H1 (cell line): ENCODE data around the gene ADCY5. TPM values are rescaled to one million over a fixed set of nuclear protein-coding genes. Genes with fewer than 3 reads are reported as not detected.

Experiments
- CTCF ChIA-PET: fragments of 300-600 bp; sonication (Branson Sonifier 250); formaldehyde crosslinking; loops from one replicate; lab custom pipeline; 2021; ENCODE audit not compliant: partially characterized antibody; lab: Charles Lee
- POLR2A ChIA-PET: fragments of 300-600 bp; sonication (Branson Sonifier 250); formaldehyde crosslinking; loops from one replicate; lab custom pipeline; 2021; ENCODE audit warnings: inconsistent platforms; ENCODE audit not compliant: partially characterized antibody; lab: Charles Lee
- DNase-seq, 2 experiments: peaks; one replicate each; pipeline versions ENCODE4 v3.0.0 to v3.0.0-alpha.2; 2010 to 2022; ENCODE audit warnings: low spot score in 2 of 2, low read depth in 1 of 2, mixed read lengths in 1 of 2
- FAIRE-seq: peaks from 2 replicates; lab custom pipeline; 2011; peaks lifted over from hg19 to GRCh38; lab: Jason Lieb, UNC
- H2AFZ ChIP-seq: 2 replicates; pipeline ENCODE4 v1.8.1; 2012; ENCODE audit warnings: low read length, inconsistent platforms
- H2AK5ac ChIP-seq: 2 replicates; pipeline ENCODE4 v1.6.1; 2013; ENCODE audit warnings: low read depth, low read length
- H2BK120ac ChIP-seq: replicated peaks from 2 replicates; pipeline ENCODE3; 2013; ENCODE audit warnings: low read depth, low read length, inconsistent platforms
- H2BK12ac ChIP-seq: 2 replicates; pipeline ENCODE4 v1.6.1; 2013; ENCODE audit warnings: low read depth, low read length
- H2BK15ac ChIP-seq: 2 replicates; pipeline ENCODE4 v1.6.1; 2013; ENCODE audit warnings: low read length
- H2BK20ac ChIP-seq: 2 replicates; pipeline ENCODE4 v1.6.1; 2013; ENCODE audit warnings: low read length
- H2BK5ac ChIP-seq: 2 replicates; pipeline ENCODE4 v1.6.1; 2013; ENCODE audit warnings: low read depth, low read length
- H3K14ac ChIP-seq: 2 replicates; pipeline ENCODE4 v1.6.1; 2013; ENCODE audit warnings: inconsistent platforms; ENCODE audit not compliant: insufficient read length
- H3K18ac ChIP-seq: 2 replicates; pipeline ENCODE4 v1.6.1; 2013; ENCODE audit warnings: low read length; ENCODE audit errors: extremely low read depth
- H3K23ac ChIP-seq: 2 replicates; pipeline ENCODE4 v1.6.1; 2013; ENCODE audit warnings: inconsistent platforms; ENCODE audit not compliant: insufficient read length
- H3K23me2 ChIP-seq: 2 replicates; pipeline ENCODE4 v1.6.1; 2013; ENCODE audit warnings: low read depth, low read length
- H3K27ac ChIP-seq: 2 replicates; pipeline ENCODE4 v1.6.1; 2011; ENCODE audit warnings: low read depth, low read length, inconsistent platforms
- H3K27me3 ChIP-seq, 4 experiments: replicated peaks in 1 of 4; 1 replicate in 1 of 4; 2 replicates in 3 of 4; pipeline versions ENCODE4 v1.6.1 to v1.8.1; 2011 to 2013; ENCODE audit warnings: low read length in 3 of 4, mild to moderate bottlenecking in 3 of 4, inconsistent platforms in 2 of 4, mixed read lengths in 2 of 4, moderate library complexity in 1 of 4; ENCODE audit not compliant: control insufficient read depth in 3 of 4, insufficient read depth in 3 of 4; ENCODE audit errors: extremely low read depth in 1 of 4
- H3K36me3 ChIP-seq, 4 experiments: 2 replicates each; pipeline versions ENCODE4 v1.6.1 to v1.8.1; 2011 to 2013; ENCODE audit warnings: mild to moderate bottlenecking in 4 of 4, low read length in 3 of 4, moderate library complexity in 2 of 4, control low read depth in 1 of 4, inconsistent platforms in 1 of 4; ENCODE audit not compliant: insufficient read depth in 4 of 4, control insufficient read depth in 2 of 4
- H3K4ac ChIP-seq: replicated peaks from 2 replicates; pipeline ENCODE3; 2013; ENCODE audit warnings: low read length, low read depth, mixed read lengths, inconsistent platforms; ENCODE audit not compliant: insufficient read length
- H3K4me1 ChIP-seq, 4 experiments: replicated peaks in 1 of 4; 1 replicate in 1 of 4; 2 replicates in 3 of 4; pipeline versions ENCODE4 v1.6.1 to v1.8.1; 2011 to 2013; ENCODE audit warnings: low read length in 3 of 4, inconsistent platforms in 2 of 4, mixed read lengths in 1 of 4; ENCODE audit not compliant: insufficient read depth in 4 of 4, control insufficient read depth in 3 of 4
- H3K4me2 ChIP-seq, 2 experiments: 2 replicates each; pipeline versions ENCODE4 v1.6.1 to v1.8.1; 2011 to 2013; ENCODE audit warnings: low read depth in 2 of 2, low read length in 2 of 2, control low read depth in 1 of 2, inconsistent platforms in 1 of 2, mild to moderate bottlenecking in 1 of 2; ENCODE audit not compliant: insufficient read depth in 1 of 2
- H3K4me3 ChIP-seq, 4 experiments: fragments of 200-600, 300-600 bp in 1 of 4; sonication (generic), shearing (Covaris generic), sonication (Bioruptor Twin) in 1 of 4; 2 replicates each; pipeline versions ENCODE4 v1.5.1 to v1.8.1; 2011 to 2016; ENCODE audit warnings: low read length in 4 of 4, low read depth in 3 of 4, control low read depth in 2 of 4, inconsistent platforms in 2 of 4, mild to moderate bottlenecking in 2 of 4, mixed read lengths in 1 of 4, moderate library complexity in 1 of 4; ENCODE audit not compliant: insufficient read depth in 2 of 4; ENCODE audit errors: extremely low read depth in 1 of 4
- H3K56ac ChIP-seq: replicated peaks from 2 replicates; pipeline ENCODE3; 2013; ENCODE audit warnings: low read depth, mild to moderate bottlenecking, mixed read lengths, low read length, inconsistent platforms; ENCODE audit not compliant: insufficient read length
- H3K79me1 ChIP-seq: 2 replicates; pipeline ENCODE4 v1.6.1; 2013; ENCODE audit warnings: low read depth, low read length, control low read depth
- H3K79me2 ChIP-seq, 2 experiments: 2 replicates each; pipeline versions ENCODE4 v1.6.1 to v1.8.1; 2012 to 2013; ENCODE audit warnings: low read length in 2 of 2, mild to moderate bottlenecking in 2 of 2, inconsistent platforms in 1 of 2; ENCODE audit not compliant: insufficient read depth in 2 of 2, control insufficient read depth in 1 of 2
- H3K9ac ChIP-seq, 4 experiments: replicated peaks in 1 of 4; 1 replicate in 1 of 4; 2 replicates in 3 of 4; pipeline versions ENCODE4 v1.6.1 to v1.8.1; 2011 to 2013; ENCODE audit warnings: low read depth in 3 of 4, low read length in 3 of 4, control low read depth in 2 of 4, mild to moderate bottlenecking in 2 of 4, moderate library complexity in 2 of 4, inconsistent platforms in 1 of 4; ENCODE audit errors: extremely low read depth in 1 of 4
- H3K9me3 ChIP-seq, 2 experiments: 2 replicates each; pipeline versions ENCODE4 v1.6.1 to v1.8.1; 2012 to 2013; ENCODE audit warnings: mild to moderate bottlenecking in 2 of 2, moderate library complexity in 2 of 2, control low read depth in 1 of 2, inconsistent platforms in 1 of 2, low read depth in 1 of 2, low read length in 1 of 2, mixed read lengths in 1 of 2; ENCODE audit not compliant: insufficient read depth in 2 of 2
- H4K20me1 ChIP-seq, 2 experiments: replicated peaks in 1 of 2; 2 replicates each; pipeline versions ENCODE3 to v1.8.1; 2011 to 2013; ENCODE audit warnings: inconsistent platforms in 2 of 2, low read length in 2 of 2, mild to moderate bottlenecking in 1 of 2; ENCODE audit not compliant: insufficient read depth in 2 of 2, control insufficient read depth in 1 of 2
- H4K5ac ChIP-seq: 2 replicates; pipeline ENCODE4 v1.6.1; 2013; ENCODE audit warnings: low read length, low read depth, mixed read lengths, inconsistent platforms; ENCODE audit not compliant: insufficient read length
- H4K8ac ChIP-seq: 2 replicates; pipeline ENCODE4 v1.8.0; 2013; ENCODE audit warnings: mild to moderate bottlenecking, moderate library complexity, low read length, inconsistent platforms; ENCODE audit not compliant: insufficient read depth; ENCODE audit errors: extremely low read depth
- H4K91ac ChIP-seq: replicated peaks from 2 replicates; pipeline ENCODE3; 2013; ENCODE audit warnings: low read length, mixed read lengths, inconsistent platforms; ENCODE audit not compliant: insufficient read length
- ASH2L ChIP-seq: fragments of 200-600, 300-600 bp; sonication (generic); IDR thresholded peaks from one replicate; pipeline ENCODE4 v1.7.1; 2017; ENCODE audit warnings: low read length
- ATF3 ChIP-seq: IDR thresholded peaks from 2 replicates; pipeline ENCODE4 v1.6.1; 2011; ENCODE audit warnings: low read depth, mild to moderate bottlenecking, low read length; ENCODE audit not compliant: insufficient read depth
- CHD1 ChIP-seq: IDR thresholded peaks from 2 replicates; pipeline ENCODE4 v1.6.1; 2012; ENCODE audit warnings: low read depth, low read length, improper control_type of control experiment
- CTCF ChIP-seq, 3 experiments: IDR thresholded peaks; 1 replicate in 2 of 3; 2 replicates in 1 of 3; pipeline versions ENCODE4 v1.5.1 to v1.6.1; 2011; ENCODE audit warnings: low read length in 3 of 3, mild to moderate bottlenecking in 3 of 3, inconsistent platforms in 2 of 3, low read depth in 1 of 3, moderate library complexity in 1 of 3; ENCODE audit not compliant: insufficient read depth in 1 of 3; ENCODE audit errors: control extremely low read depth in 1 of 3
- EP300 ChIP-seq, 2 experiments: IDR thresholded peaks; 1 replicate in 1 of 2; 2 replicates in 1 of 2; pipeline ENCODE4 v1.6.1; 2011 to 2012; ENCODE audit warnings: low read depth in 2 of 2, low read length in 2 of 2, mild to moderate bottlenecking in 2 of 2, borderline replicate concordance in 1 of 2, inconsistent platforms in 1 of 2, moderate library complexity in 1 of 2
- FOSL1 ChIP-seq: IDR thresholded peaks from 2 replicates; pipeline ENCODE4 v1.6.1; 2011; ENCODE audit warnings: mild to moderate bottlenecking, low read depth, low read length, moderate library complexity; ENCODE audit not compliant: insufficient read depth
- KDM4A ChIP-seq: IDR thresholded peaks from one replicate; pipeline ENCODE4 v1.7.1; 2012; ENCODE audit warnings: low read depth, mild to moderate bottlenecking, moderate library complexity, low read length, inconsistent platforms; ENCODE audit not compliant: severe bottlenecking
- SIX5 ChIP-seq: IDR thresholded peaks from 2 replicates; pipeline ENCODE4 v1.6.1; 2011; ENCODE audit warnings: mild to moderate bottlenecking, low read depth, low read length
- ZNF274 ChIP-seq: IDR thresholded peaks from 2 replicates; pipeline ENCODE4 v1.7.0; 2012; ENCODE audit warnings: low read length, borderline replicate concordance; ENCODE audit errors: extremely low read depth
- WGBS, 2 experiments: shearing (Covaris generic) in 1 of 2; methylation state at CpG; one replicate each; pipeline versions ENCODE4 v1.1.6 to v1.1.7; 2013 to 2015; ENCODE audit warnings: low lambda C conversion rate in 2 of 2, mixed read lengths in 2 of 2, inconsistent platforms in 1 of 2, low coverage in 1 of 2, missing lambda C conversion rate in 1 of 2; ENCODE audit not compliant: insufficient replicate concordance in 2 of 2, insufficient coverage in 1 of 2, insufficient read length in 1 of 2; ENCODE audit errors: extremely low coverage in 1 of 2, missing lambda C conversion rate in 1 of 2; 5-methylcytosine and 5-hydroxymethylcytosine counted together
- polyA plus RNA-seq, 7 experiments: library from polyadenylated mRNA; depleted of rRNA in 3 of 7; stranded (reverse) in 5 of 7; unstranded in 2 of 7; fragments of >200 nt in 5 of 7; fragments of 200-250 nt in 2 of 7; gene quantifications; 1 replicate in 5 of 7; 2 replicates in 1 of 7; 4 replicates in 1 of 7; pipeline versions ENCODE4 v1.2.1 to v1.2.3, GENCODE V29; 2011 to 2013; ENCODE audit warnings: missing spikeins in 2 of 7, mixed read lengths in 2 of 7
- total RNA-seq: library from RNA; stranded (reverse); fragmentation: NEBNext Ultra II Directional; extraction: Animal tissue kit (Norgen Biotek cat#: 25700); gene quantifications from 2 replicates; pipeline ENCODE4 v1.2.1, GENCODE V29; 2021

ADCY5 gene
- total and polyA plus RNA-seq, 2 of the 8 experiments (the other 6 are each of a cell fraction or from before 2014, with no cell fraction given): 18.9 to 40.8 TPM

GRCh38 chr3:123432832-123433523 lies 15.9 kb downstream of the ADCY5 start:
- peaks cover 0 to 1% of the 10 kb centered on the region in 2 experiments for H4K20me1 ChIP-seq
- no peak overlapping the region for H3K18ac ChIP-seq
- CTCF ChIA-PET: interaction anchor here (0.7 to 4.6 kb wide), 11 partner anchors 11 to 126 kb away, joined by 3 to 34 read pairs (median 4); partner anchors contain the start of gene ADCY5
- no peak overlapping the region for H4K5ac ChIP-seq
- H2BK120ac ChIP-seq: no peak overlapping the region
- H2AFZ ChIP-seq: no peak overlapping the region
- H2BK5ac ChIP-seq: no peak overlapping the region
- H2BK15ac ChIP-seq: no peak overlapping the region
- POLR2A ChIA-PET: interaction anchor here (1.4 kb wide), 1 partner anchor 8 kb away, joined by 3 read pairs; no protein-coding TSS in a partner anchor
- no peak overlapping the region for H4K8ac ChIP-seq
- H2AK5ac ChIP-seq: no peak overlapping the region
- H3K4me2 ChIP-seq: no peak overlapping the region
- 89% methylated on average over 6 of the region's 6 CpGs; no CpG with 5 or more reads in 1 of the 2 experiments for WGBS, 2 experiments
- DNase-seq: no peak
- H3K79me1 ChIP-seq: no peaks in the 10 kb centered on the region
- H2BK20ac ChIP-seq: no peak overlapping the region
- H3K23me2 ChIP-seq: no peaks in the 10 kb centered on the region
- no peak overlapping the region for H2BK12ac ChIP-seq
- FAIRE-seq: no peak
- H3K4me3 ChIP-seq: no peak overlapping the region
- no peaks in the 10 kb centered on the region for H3K27me3 ChIP-seq
- H3K23ac ChIP-seq: no peak overlapping the region
- no peak overlapping the region for H3K4ac ChIP-seq
- no peaks in the 10 kb centered on the region for H3K4me1 ChIP-seq
- no peaks in the 10 kb centered on the region for H3K79me2 ChIP-seq
- no peak overlapping the region for H3K9ac ChIP-seq
- H3K56ac ChIP-seq: no peak overlapping the region
- no peaks in the 10 kb centered on the region for H3K36me3 ChIP-seq
- H3K9me3 ChIP-seq: no peaks in the 10 kb centered on the region
- H3K14ac ChIP-seq: no peak overlapping the region
- H4K91ac ChIP-seq: no peak overlapping the region
- no peak overlapping the region for H3K27ac ChIP-seq
- no peak for TF ChIP-seq ASH2L
- no peak for TF ChIP-seq FOSL1
- TF ChIP-seq EP300 (IDR thresholded peaks at IDR 0.05; ENCODE audit: borderline replicate concordance in 1 of 2, low read depth in 2 of 2, low read length in 2 of 2): no peak
- TF ChIP-seq CHD1: no peak
- no peak for TF ChIP-seq KDM4A
- no peak for TF ChIP-seq SIX5
- TF ChIP-seq CTCF (IDR thresholded peaks at IDR 0.05; ENCODE audit: control extremely low read depth in 1 of 3, insufficient read depth in 1 of 3, low read depth in 1 of 3, low read length in 3 of 3): no peak
- no peak for TF ChIP-seq ZNF274
- TF ChIP-seq ATF3: no peak
